ENCODE measurements around the gene ERI3. TPM values are rescaled to one million over a fixed set of nuclear protein-coding genes. Genes with fewer than 3 reads are reported as not detected.

ERI3 gene
- total RNA-seq, 1 donor: 52.8 TPM

DNA sequence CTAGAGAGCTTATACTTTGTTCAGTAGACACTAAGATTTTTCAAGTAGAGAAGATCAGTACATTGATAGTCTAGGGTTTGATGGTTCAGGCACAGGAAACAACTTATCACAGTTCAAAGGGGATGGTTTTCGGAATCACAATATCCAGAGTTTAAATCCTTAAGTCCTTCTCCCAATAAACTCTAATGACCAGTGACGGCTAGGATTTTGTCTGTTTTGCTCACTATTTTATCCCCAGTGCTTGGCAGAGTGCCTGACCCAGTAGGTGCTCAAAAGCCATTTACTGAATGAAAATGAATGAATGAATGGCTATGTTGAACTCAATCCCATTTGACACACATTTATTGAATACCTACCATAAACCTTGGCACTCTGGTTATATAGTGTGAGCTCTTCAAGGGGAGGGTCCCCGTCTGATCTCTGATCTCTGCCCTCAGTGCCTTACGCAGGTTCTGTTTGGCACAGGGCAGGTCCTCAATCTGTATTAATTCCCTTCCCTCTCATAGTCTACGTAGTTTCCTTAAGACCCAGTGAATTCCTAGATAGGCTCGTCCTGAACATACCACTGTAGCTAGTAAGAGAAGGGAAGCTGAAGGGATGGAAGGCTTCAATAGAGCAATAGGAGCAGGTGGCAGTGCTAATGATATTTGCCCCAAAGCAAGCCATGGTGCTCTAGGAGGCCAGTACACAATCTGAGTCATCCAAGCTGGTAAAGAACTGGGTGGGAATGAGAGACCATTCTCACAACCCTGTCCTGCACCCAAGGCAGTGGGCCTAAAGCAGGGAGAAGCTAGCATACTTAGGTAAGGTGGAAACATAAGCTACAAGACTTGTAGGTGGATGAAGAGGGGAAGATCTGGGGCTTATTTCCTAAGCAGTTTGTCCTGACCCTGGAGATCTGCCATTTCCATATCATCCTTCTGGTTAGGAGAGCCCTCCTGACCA, 88.4 kb downstream of the ERI3 start:
- Histone ChIP-seq H3K4me2 (ENCODE audit: insufficient read depth, low read length) (no peak overlapping the region), H3K4me3 (ENCODE audit: insufficient read depth, low read length) (no peak overlapping the region), H3K4me1 (ENCODE audit: insufficient read depth, low read length) (no peaks in the 10 kb centered on the region), H4K20me1 (ENCODE audit: insufficient read depth, low read length) (peaks cover 56% of the 10 kb centered on the region), H3K36me3 (ENCODE audit: insufficient read depth, low read length) (no peaks in the 10 kb centered on the region), H3K79me2 (ENCODE audit: insufficient read depth, low read length) (no peaks in the 10 kb centered on the region), H3K27ac (ENCODE audit: low read depth, low read length) (no peak overlapping the region), H2AFZ (ENCODE audit: low read length) (no peak overlapping the region), H3K27me3 (ENCODE audit: insufficient read depth, low read length) (no peaks in the 10 kb centered on the region), H3K9me3 (ENCODE audit: low read depth, low read length) (no peaks in the 10 kb centered on the region)
- DNase-seq (ENCODE audit: insufficient read length, low spot score, missing footprints): no peak
- TF ChIP-seq, protein P1, sequence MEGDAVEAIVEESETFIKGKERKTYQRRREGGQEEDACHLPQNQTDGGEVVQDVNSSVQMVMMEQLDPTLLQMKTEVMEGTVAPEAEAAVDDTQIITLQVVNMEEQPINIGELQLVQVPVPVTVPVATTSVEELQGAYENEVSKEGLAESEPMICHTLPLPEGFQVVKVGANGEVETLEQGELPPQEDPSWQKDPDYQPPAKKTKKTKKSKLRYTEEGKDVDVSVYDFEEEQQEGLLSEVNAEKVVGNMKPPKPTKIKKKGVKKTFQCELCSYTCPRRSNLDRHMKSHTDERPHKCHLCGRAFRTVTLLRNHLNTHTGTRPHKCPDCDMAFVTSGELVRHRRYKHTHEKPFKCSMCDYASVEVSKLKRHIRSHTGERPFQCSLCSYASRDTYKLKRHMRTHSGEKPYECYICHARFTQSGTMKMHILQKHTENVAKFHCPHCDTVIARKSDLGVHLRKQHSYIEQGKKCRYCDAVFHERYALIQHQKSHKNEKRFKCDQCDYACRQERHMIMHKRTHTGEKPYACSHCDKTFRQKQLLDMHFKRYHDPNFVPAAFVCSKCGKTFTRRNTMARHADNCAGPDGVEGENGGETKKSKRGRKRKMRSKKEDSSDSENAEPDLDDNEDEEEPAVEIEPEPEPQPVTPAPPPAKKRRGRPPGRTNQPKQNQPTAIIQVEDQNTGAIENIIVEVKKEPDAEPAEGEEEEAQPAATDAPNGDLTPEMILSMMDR (IDR thresholded peaks at IDR 0.05; ENCODE audit: extremely low read depth, low read depth, low read length): no peak

DNA sequence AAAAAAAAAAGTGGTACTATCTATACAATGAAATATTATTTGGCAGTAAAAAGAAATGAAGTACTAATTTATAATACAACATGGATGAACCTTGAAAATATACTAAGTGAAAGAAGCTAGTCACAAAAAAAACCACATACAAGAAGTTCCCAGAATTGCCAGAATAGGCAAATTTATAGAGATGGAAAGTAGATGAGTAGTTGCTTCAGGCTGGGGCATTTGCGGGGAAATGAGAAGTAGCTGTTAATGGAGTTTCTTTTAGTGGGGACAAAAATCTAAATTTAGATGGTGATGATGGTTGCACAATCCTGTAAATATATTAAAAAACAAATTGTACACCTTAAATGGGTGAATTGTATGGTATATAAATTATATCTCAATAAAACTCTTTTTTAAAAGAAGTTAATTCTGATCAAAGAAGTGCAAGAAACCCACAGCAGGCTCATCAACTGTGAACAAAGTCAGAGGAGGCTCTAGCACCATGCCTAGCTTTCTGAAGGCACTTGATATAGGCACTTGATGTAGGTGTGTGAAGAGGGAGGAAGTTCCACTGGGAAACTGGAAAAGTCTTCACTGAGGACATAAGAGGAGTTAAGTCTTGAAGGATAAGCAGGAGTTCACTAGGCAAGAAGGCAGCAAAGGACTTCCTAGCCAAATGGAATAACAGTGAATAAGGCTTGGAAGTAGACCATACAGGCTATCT, 89.2 kb downstream of the ERI3 start:
- Histone ChIP-seq H3K36me3 (ENCODE audit: insufficient read depth, low read length) (no peaks in the 10 kb centered on the region), H3K9me3 (ENCODE audit: low read depth, low read length) (no peaks in the 10 kb centered on the region), H3K4me3 (ENCODE audit: insufficient read depth, low read length) (no peak overlapping the region), H3K79me2 (ENCODE audit: insufficient read depth, low read length) (no peaks in the 10 kb centered on the region), H3K27ac (ENCODE audit: low read depth, low read length) (no peak overlapping the region), H3K4me1 (ENCODE audit: insufficient read depth, low read length) (no peaks in the 10 kb centered on the region), H3K4me2 (ENCODE audit: insufficient read depth, low read length) (no peak overlapping the region), H3K27me3 (ENCODE audit: insufficient read depth, low read length) (no peaks in the 10 kb centered on the region), H2AFZ (ENCODE audit: low read length) (no peak overlapping the region), H4K20me1 (ENCODE audit: insufficient read depth, low read length) (peaks cover 55% of the 10 kb centered on the region)
- DNase-seq (ENCODE audit: insufficient read length, low spot score, missing footprints): no peak
- TF ChIP-seq, protein P1 (IDR thresholded peaks at IDR 0.05; ENCODE audit: extremely low read depth, low read depth, low read length): no peak

DNA sequence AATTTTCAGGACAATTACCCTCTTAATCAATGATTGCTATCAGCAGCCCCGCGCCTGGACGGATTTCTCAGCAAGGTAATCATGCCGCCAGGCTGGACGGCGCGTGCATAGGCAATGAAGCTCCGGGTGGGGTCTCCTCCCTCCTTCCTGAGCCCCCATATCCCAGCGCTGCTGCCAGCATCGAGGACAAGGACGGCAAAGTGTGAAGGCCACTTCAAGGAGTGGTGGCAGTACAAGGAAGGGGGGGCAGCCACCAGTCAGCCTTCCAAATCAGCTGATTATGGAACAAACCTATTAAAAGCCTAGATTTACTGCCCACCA, 90.6 kb downstream of the ERI3 start:
- no peak for DNase-seq (ENCODE audit: insufficient read length, low spot score, missing footprints)
- no peaks in the 10 kb centered on the region for H3K27me3 ChIP-seq (ENCODE audit: insufficient read depth, low read length)
- no peaks in the 10 kb centered on the region for H3K79me2 ChIP-seq (ENCODE audit: insufficient read depth, low read length)
- no peak overlapping the region for H3K27ac ChIP-seq (ENCODE audit: low read depth, low read length)
- no peak overlapping the region for H3K4me2 ChIP-seq (ENCODE audit: insufficient read depth, low read length)
- no peaks in the 10 kb centered on the region for H3K4me1 ChIP-seq (ENCODE audit: insufficient read depth, low read length)
- TF ChIP-seq, protein P1 (IDR thresholded peaks at IDR 0.05; ENCODE audit: extremely low read depth, low read depth, low read length): no peak
- H4K20me1 ChIP-seq (ENCODE audit: insufficient read depth, low read length): peaks cover 56% of the 10 kb centered on the region
- no peak overlapping the region for H3K4me3 ChIP-seq (ENCODE audit: insufficient read depth, low read length)
- no peak overlapping the region for H2AFZ ChIP-seq (ENCODE audit: low read length)
- peaks cover 4% of the 10 kb centered on the region for H3K36me3 ChIP-seq (ENCODE audit: insufficient read depth, low read length)
- no peaks in the 10 kb centered on the region for H3K9me3 ChIP-seq (ENCODE audit: low read depth, low read length)
